Kasumi-1 (cell line): ENCODE measurements around the gene KDM8.
A peak's percentile ranks its signal among the peaks of the same experiment; 100 is the strongest.
"Not testable (repeated sequence)": the region's sequence is repeated elsewhere in the genome, so short reads cannot be mapped to it uniquely, and the experiment has no call there.

Source experiments
- DNase-seq, 2 experiments: peaks; one replicate each; lab custom pipeline; 2025; lab: John Stamatoyannopoulos, UW

The KDM8 gene

GRCh38 chr16:27242868-27243590, 39.7 kb downstream of the KDM8 start:
- DNase-seq: peak; percentile 32 to 43

- DNase-seq: no peak
Observed at GRCh38 chr16:27243725-27244362, 40.5 kb downstream of the KDM8 start.

- no peak for DNase-seq
Observed at GRCh38 chr16:27244363-27244755, 41.0 kb downstream of the KDM8 start.

GRCh38 chr16:27245276-27246172, 42.2 kb downstream of the KDM8 start:
- no peak for DNase-seq

GRCh38 chr16:27246439-27246838, 43.1 kb downstream of the KDM8 start:
- DNase-seq: no peak

- DNase-seq: peak in 1 of 2 experiments; percentile 1
Observed at GRCh38 chr16:27247076-27247475, 43.8 kb downstream of the KDM8 start.

GRCh38 chr16:27248036-27248435, 44.7 kb downstream of the KDM8 start:
- DNase-seq: no peak

- not testable (repeated sequence) for DNase-seq
Observed at GRCh38 chr16:27248886-27249285, 45.6 kb downstream of the KDM8 start.

GRCh38 chr16:27251541-27252205, 48.3 kb downstream of the KDM8 start:
- no peak for DNase-seq

GRCh38 chr16:27252206-27252585, 48.9 kb downstream of the KDM8 start:
- no peak for DNase-seq

GRCh38 chr16:27253526-27253930, 50.2 kb downstream of the KDM8 start:
- no peak for DNase-seq

GRCh38 chr16:27254262-27254811, 51.0 kb downstream of the KDM8 start:
- no peak for DNase-seq

GRCh38 chr16:27256861-27257260, 53.5 kb downstream of the KDM8 start:
- no peak for DNase-seq

- DNase-seq: no peak
Observed at GRCh38 chr16:27257271-27257670, 53.9 kb downstream of the KDM8 start.

GRCh38 chr16:27258241-27258734, 55.0 kb downstream of the KDM8 start:
- DNase-seq: no peak

- DNase-seq: no peak
Observed at GRCh38 chr16:27259710-27260109, 56.4 kb downstream of the KDM8 start.

- peak; percentile 0 to 9 for DNase-seq
Observed at GRCh38 chr16:27262904-27263423, 59.6 kb downstream of the KDM8 start.

GRCh38 chr16:27264151-27264550, 60.8 kb downstream of the KDM8 start:
- no peak for DNase-seq

- DNase-seq: no peak
Observed at GRCh38 chr16:27265982-27266381, 62.7 kb downstream of the KDM8 start.

GRCh38 chr16:27267037-27267677, 63.8 kb downstream of the KDM8 start:
- no peak for DNase-seq
